Smooth muscle cell (in vitro differentiated cells): Measurements from ENCODE around the gene IL1B. TPM values are rescaled to one million over a fixed set of nuclear protein-coding genes. Genes with fewer than 3 reads are reported as not detected.

Experiments used
- DNase-seq: peaks from one replicate; lab custom pipeline; 2025; ENCODE audit not compliant: unreplicated experiment; lab: John Stamatoyannopoulos, UW
- H2AFZ ChIP-seq: fragments of 200-600 bp; sonication (generic); 2 replicates; pipeline ENCODE4 v1.6.0; 2016; ENCODE audit warnings: antibody characterized with exemption, low read depth, mild to moderate bottlenecking
- H3F3A ChIP-seq: fragments of 200-600 bp; sonication (generic); 2 replicates; pipeline ENCODE4 v1.6.0; 2017; ENCODE audit warnings: antibody characterized with exemption, low read depth
- H3K27ac ChIP-seq: fragments of 200-600 bp; sonication (generic); 2 replicates; pipeline ENCODE4 v1.5.1; 2016; ENCODE audit warnings: low read depth, mild to moderate bottlenecking
- H3K27me3 ChIP-seq: fragments of 200-600 bp; sonication (generic); 2 replicates; pipeline ENCODE4 v1.6.1; 2016; ENCODE audit warnings: low read depth, mild to moderate bottlenecking
- H3K36me3 ChIP-seq: fragments of 200-600 bp; sonication (generic); 2 replicates; pipeline ENCODE4 v1.5.1; 2016; ENCODE audit warnings: low read depth
- H3K4me1 ChIP-seq: fragments of 200-600 bp; sonication (generic); 2 replicates; pipeline ENCODE4 v1.5.1; 2016; ENCODE audit warnings: low read depth
- H3K4me2 ChIP-seq: fragments of 200-600 bp; sonication (generic); 2 replicates; pipeline ENCODE4 v1.6.0; 2016; ENCODE audit warnings: mild to moderate bottlenecking
- H3K4me3 ChIP-seq: fragments of 200-600 bp; sonication (generic); 2 replicates; pipeline ENCODE4 v1.5.1; 2016; ENCODE audit warnings: mild to moderate bottlenecking
- H3K79me2 ChIP-seq: fragments of 200-600 bp; sonication (generic); 2 replicates; pipeline ENCODE4 v1.6.0; 2016; ENCODE audit warnings: low read depth, mild to moderate bottlenecking
- H3K9ac ChIP-seq: fragments of 200-600 bp; sonication (generic); 2 replicates; pipeline ENCODE4 v1.6.0; 2016; ENCODE audit warnings: low read depth
- H3K9me3 ChIP-seq: fragments of 200-600 bp; sonication (generic); replicated peaks from 2 replicates; pipeline ENCODE4 v1.5.1; 2016; ENCODE audit warnings: low read depth
- H4K20me1 ChIP-seq: fragments of 200-600 bp; sonication (generic); 2 replicates; pipeline ENCODE4 v1.6.0; 2016; ENCODE audit warnings: low read depth
- WGBS: methylation state at CpG from one replicate; pipeline ENCODE4 v1.1.7; 2016; ENCODE audit warnings: low lambda C conversion rate; 5-methylcytosine and 5-hydroxymethylcytosine counted together
- polyA plus RNA-seq: library from polyadenylated mRNA; unstranded; fragments of >200 nt; fragmentation: Nextera tagmentation; extraction: Ambion mirVana; gene quantifications from 2 replicates; pipeline ENCODE4 v1.2.1, GENCODE V29; 2016
- total RNA-seq: library from RNA; depleted of rRNA; stranded (reverse); fragments of >200 nt; gene quantifications from 2 replicates; pipeline ENCODE4 v1.2.3, GENCODE V29; 2014
- TF ChIP-seq, protein P1 (sequence below): fragments of 200-600 bp; sonication (generic); IDR thresholded peaks from 2 replicates; pipeline ENCODE4 v1.5.1; 2017; ENCODE audit warnings: borderline replicate concordance, mild to moderate bottlenecking, antibody characterized with exemption; ENCODE audit not compliant: insufficient read depth, poor library complexity, severe bottlenecking

The IL1B gene
- total and polyA plus RNA-seq, 2 experiments from 2014 or later: not detected

DNA sequence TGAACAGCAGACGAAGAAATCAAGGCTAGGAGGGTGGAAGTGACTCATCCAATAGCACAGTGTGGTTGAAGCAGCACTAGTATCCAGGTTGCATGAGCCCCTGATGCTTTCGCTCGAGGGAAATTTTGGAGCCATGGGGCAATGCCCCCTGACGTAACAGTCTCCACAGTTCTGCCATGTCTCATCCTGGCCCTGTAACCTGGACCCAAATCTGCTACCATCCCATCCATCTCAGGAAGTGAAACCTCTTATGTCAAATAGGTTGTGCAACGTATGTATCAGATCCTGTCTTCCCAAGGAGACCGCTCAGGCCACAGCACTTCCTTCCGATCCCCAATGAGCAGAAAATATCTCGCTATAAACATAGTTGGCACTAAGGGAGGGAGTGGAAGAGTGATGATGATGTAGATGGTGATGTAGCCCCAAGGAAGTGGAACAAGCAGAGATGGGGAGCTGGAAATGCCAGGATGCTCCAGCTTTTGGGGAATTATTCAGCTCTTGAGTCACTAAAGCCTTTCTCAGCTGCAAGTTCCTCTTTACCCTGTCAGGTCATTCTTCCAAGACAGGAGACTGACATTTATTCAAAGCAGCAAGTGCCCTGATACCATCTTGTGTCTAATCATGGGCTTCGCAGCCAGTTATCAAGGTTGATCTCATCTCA is 3.0 kb upstream of the IL1B start:
- H3F3A ChIP-seq: no peaks in the 10 kb centered on the region
- WGBS: 88% methylated on average over 9 of the region's 9 CpGs
- no peaks in the 10 kb centered on the region for H3K9me3 ChIP-seq
- H3K27ac ChIP-seq: no peak overlapping the region
- no peaks in the 10 kb centered on the region for H3K4me1 ChIP-seq
- no peak overlapping the region for H3K4me2 ChIP-seq
- no peaks in the 10 kb centered on the region for H3K27me3 ChIP-seq
- no peak overlapping the region for H2AFZ ChIP-seq
- no peaks in the 10 kb centered on the region for H4K20me1 ChIP-seq
- no peak overlapping the region for H3K4me3 ChIP-seq
- no peaks in the 10 kb centered on the region for H3K36me3 ChIP-seq
- no peaks in the 10 kb centered on the region for H3K79me2 ChIP-seq
- H3K9ac ChIP-seq: no peak overlapping the region
- TF ChIP-seq, protein P1, sequence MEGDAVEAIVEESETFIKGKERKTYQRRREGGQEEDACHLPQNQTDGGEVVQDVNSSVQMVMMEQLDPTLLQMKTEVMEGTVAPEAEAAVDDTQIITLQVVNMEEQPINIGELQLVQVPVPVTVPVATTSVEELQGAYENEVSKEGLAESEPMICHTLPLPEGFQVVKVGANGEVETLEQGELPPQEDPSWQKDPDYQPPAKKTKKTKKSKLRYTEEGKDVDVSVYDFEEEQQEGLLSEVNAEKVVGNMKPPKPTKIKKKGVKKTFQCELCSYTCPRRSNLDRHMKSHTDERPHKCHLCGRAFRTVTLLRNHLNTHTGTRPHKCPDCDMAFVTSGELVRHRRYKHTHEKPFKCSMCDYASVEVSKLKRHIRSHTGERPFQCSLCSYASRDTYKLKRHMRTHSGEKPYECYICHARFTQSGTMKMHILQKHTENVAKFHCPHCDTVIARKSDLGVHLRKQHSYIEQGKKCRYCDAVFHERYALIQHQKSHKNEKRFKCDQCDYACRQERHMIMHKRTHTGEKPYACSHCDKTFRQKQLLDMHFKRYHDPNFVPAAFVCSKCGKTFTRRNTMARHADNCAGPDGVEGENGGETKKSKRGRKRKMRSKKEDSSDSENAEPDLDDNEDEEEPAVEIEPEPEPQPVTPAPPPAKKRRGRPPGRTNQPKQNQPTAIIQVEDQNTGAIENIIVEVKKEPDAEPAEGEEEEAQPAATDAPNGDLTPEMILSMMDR: no peak
- no peak for DNase-seq

DNA sequence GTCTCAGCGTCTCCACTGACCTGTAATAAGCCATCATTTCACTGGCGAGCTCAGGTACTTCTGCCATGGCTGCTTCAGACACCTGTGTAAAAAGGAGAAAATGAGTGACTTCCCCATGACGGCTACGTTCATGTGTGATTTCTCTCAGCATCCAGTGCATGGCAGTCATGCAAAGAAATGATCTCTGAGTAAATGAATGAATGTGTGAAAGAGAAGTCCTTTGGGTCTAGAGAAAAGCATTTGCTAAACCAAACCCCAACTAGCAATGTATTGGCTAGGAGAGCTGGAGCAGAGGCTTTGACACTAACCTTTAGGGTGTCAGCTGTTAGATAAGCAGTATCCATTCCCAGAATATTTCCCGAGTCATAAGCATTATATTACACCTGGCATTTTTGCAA is 417 bp downstream of the IL1B start:
- H3K4me3 ChIP-seq: no peak overlapping the region
- DNase-seq: no peak
- TF ChIP-seq, protein P1: no peak
- H3K9me3 ChIP-seq: no peaks in the 10 kb centered on the region
- H3K4me1 ChIP-seq: no peaks in the 10 kb centered on the region
- no peaks in the 10 kb centered on the region for H3K36me3 ChIP-seq
- no peaks in the 10 kb centered on the region for H3F3A ChIP-seq
- H3K27me3 ChIP-seq: no peaks in the 10 kb centered on the region
- no peak overlapping the region for H3K27ac ChIP-seq
- peak overlapping the region; percentile 3 for H3K4me2 ChIP-seq
- WGBS: 80% methylated on average over 5 of the region's 5 CpGs
- no peaks in the 10 kb centered on the region for H4K20me1 ChIP-seq
- no peak overlapping the region for H3K9ac ChIP-seq
- H2AFZ ChIP-seq: no peak overlapping the region
- H3K79me2 ChIP-seq: no peaks in the 10 kb centered on the region

DNA sequence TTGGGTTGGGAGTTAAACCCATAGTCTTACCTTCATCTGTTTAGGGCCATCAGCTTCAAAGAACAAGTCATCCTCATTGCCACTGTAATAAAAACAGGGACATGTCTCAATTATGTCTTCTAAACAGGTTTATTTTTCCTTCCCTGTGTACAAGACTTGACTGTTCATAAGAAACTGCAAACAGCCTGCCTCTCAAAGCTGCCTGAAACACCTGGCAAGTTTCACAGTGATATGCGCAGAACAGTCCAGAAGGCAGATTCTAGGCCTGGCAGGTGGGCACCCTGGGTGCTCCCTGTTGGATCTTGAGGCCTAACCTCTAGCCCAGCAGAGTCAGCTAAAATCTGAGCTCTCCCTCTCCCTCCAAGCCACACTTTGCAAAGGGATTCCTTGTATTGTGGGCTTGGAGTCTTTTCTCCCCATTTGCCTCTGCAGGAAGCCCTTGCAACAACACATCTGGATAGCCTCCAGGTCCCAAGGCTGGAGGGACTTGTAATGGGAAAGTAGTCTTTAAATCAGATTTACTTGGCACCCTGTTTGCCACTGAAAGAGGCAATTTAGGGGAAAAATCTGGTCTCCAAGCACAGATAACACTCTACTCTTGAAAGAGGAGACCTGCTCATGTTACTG is 930 bp downstream of the IL1B start:
- Histone ChIP-seq H3K79me2 (no peaks in the 10 kb centered on the region), H3K9me3 (no peaks in the 10 kb centered on the region), H3K9ac (no peak overlapping the region), H3F3A (no peaks in the 10 kb centered on the region), H4K20me1 (no peaks in the 10 kb centered on the region), H2AFZ (no peak overlapping the region), H3K4me2 (no peak overlapping the region), H3K36me3 (no peaks in the 10 kb centered on the region), H3K4me3 (no peak overlapping the region), H3K27ac (no peak overlapping the region), H3K4me1 (no peaks in the 10 kb centered on the region), H3K27me3 (no peaks in the 10 kb centered on the region)
- TF ChIP-seq, protein P1: no peak
- no peak for DNase-seq
- 95% methylated on average over 1 of the region's 1 CpG for WGBS
